ENCODE measurements around the gene FZD4.

DNA sequence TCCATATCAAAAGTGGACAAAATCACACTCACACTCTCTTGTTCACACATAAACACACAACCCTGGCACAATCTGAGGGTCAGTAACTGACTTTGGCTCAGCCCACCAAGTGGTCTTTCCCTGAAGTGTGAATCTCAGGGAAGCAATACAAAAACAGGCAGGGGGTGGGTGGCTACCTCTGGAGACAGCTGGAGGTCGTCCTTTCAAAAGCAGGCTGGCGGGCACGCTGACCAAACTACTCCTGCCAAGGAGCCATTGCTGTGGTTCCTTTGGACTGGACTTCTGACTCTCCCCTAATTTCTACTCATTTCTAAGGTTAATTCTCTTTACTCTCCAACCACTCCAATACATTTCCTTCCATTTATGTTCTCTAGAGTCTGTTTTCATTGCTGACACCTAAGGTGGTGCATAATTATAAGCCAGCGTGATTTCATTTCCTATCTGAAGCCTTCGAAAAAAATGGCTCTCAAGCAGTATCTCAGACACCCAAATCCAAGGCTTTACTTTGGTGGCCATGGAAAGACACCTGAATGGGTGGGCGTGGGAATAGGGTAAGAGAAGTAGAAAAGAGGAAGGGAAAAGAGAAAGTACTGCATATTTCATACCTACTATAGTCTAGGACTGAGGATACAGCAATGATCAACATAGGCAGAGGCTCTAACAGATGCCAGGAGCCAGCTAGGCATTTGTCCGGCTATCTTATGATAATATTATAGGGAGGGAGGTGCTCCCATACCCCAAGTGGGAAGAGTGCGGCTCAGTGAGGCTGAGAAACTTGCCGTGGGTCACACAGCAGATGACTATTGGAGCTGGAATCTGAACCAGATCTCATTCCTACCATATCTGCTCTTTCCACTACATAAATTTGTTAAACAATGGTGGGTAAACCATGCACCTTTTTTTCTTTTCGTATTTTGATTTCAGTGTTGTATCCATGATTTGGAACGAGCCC, 22.0 kb downstream of the FZD4 start:
- TF ChIP-seq EZH2 (IDR thresholded peaks at IDR 0.05; ENCODE audit: low read depth), result no peak
- TF ChIP-seq, protein P1, sequence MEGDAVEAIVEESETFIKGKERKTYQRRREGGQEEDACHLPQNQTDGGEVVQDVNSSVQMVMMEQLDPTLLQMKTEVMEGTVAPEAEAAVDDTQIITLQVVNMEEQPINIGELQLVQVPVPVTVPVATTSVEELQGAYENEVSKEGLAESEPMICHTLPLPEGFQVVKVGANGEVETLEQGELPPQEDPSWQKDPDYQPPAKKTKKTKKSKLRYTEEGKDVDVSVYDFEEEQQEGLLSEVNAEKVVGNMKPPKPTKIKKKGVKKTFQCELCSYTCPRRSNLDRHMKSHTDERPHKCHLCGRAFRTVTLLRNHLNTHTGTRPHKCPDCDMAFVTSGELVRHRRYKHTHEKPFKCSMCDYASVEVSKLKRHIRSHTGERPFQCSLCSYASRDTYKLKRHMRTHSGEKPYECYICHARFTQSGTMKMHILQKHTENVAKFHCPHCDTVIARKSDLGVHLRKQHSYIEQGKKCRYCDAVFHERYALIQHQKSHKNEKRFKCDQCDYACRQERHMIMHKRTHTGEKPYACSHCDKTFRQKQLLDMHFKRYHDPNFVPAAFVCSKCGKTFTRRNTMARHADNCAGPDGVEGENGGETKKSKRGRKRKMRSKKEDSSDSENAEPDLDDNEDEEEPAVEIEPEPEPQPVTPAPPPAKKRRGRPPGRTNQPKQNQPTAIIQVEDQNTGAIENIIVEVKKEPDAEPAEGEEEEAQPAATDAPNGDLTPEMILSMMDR (conservative IDR thresholded peaks at IDR 0.05), result no peak
